Caco-2 (cell line): ENCODE measurements around the gene FBXO17. TPM values are rescaled to one million over a fixed set of nuclear protein-coding genes. Genes with fewer than 3 reads are reported as not detected.

Experiments
- BruUV-seq: library from RNA; stranded (reverse); fragments of 400-500 nt; replicated peaks from 2 replicates; lab custom pipeline; 2021; lab: Mats Ljungman, UMichigan
- CTCF ChIA-PET: fragments of 300-600 bp; sonication (Branson Sonifier 250); formaldehyde crosslinking; loops from one replicate; lab custom pipeline; 2022; ENCODE audit warnings: antibody characterized with exemption; lab: Charles Lee
- POLR2A ChIA-PET: fragments of 300-600 bp; sonication (Branson Sonifier 250); formaldehyde crosslinking; loops from one replicate; lab custom pipeline; 2022; ENCODE audit warnings: antibody characterized with exemption; lab: Charles Lee
- DNase-seq, 2 experiments: peaks; one replicate each; pipeline versions ENCODE4 v3.0.0 to v3.0.0-alpha.2; 2020 to 2022
- H3K27me3 ChIP-seq: replicated peaks from 2 replicates; pipeline ENCODE4 v1.6.0; 2011; ENCODE audit warnings: low read length; ENCODE audit not compliant: control insufficient read depth, insufficient read depth
- H3K36me3 ChIP-seq: 2 replicates; pipeline ENCODE4 v1.5.1; 2011; ENCODE audit warnings: low read length; ENCODE audit not compliant: control insufficient read depth, insufficient read depth
- H3K4me1 ChIP-seq: fragments of 250-450 bp; sonication (Bioruptor Pico); 2 replicates; pipeline ENCODE4 v1.5.1; 2020; ENCODE audit warnings: mild to moderate bottlenecking
- H3K4me3 ChIP-seq: 2 replicates; pipeline ENCODE4 v1.5.1; 2011; ENCODE audit warnings: low read depth, mild to moderate bottlenecking, control low read depth, low read length
- H3K9me3 ChIP-seq: fragments of 250-450 bp; sonication (Bioruptor Pico); 2 replicates; pipeline ENCODE4 v1.5.1; 2020; ENCODE audit warnings: mild to moderate bottlenecking, moderate library complexity
- H3K27ac Mint-ChIP-seq: one replicate; pipeline ENCODE4 v1.8.0; 2022; ENCODE audit warnings: mixed read lengths; ENCODE audit not compliant: unreplicated experiment
- H3K27me3 Mint-ChIP-seq: one replicate; pipeline ENCODE4 v1.8.0; 2022; ENCODE audit warnings: mixed read lengths; ENCODE audit not compliant: insufficient read depth, unreplicated experiment
- H3K36me3 Mint-ChIP-seq: one replicate; pipeline ENCODE4 v1.8.0; 2022; ENCODE audit warnings: mild to moderate bottlenecking, mixed read lengths; ENCODE audit not compliant: insufficient read depth, unreplicated experiment
- H3K4me1 Mint-ChIP-seq: one replicate; pipeline ENCODE4 v1.8.0; 2022; ENCODE audit warnings: low read depth, mixed read lengths; ENCODE audit not compliant: unreplicated experiment
- H3K4me3 Mint-ChIP-seq: one replicate; pipeline ENCODE4 v1.8.0; 2022; ENCODE audit warnings: mild to moderate bottlenecking, moderate library complexity, mixed read lengths; ENCODE audit not compliant: unreplicated experiment
- H3K9me3 Mint-ChIP-seq: one replicate; pipeline ENCODE4 v1.8.0; 2022; ENCODE audit warnings: mixed read lengths; ENCODE audit not compliant: unreplicated experiment
- intact Hi-C: fragments of 100-400 bp; cut with micrococcal nuclease; formaldehyde crosslinking; loops from one replicate; pipeline ENCODE4 v1.10.0; 2022; ENCODE audit not compliant: unreplicated experiment
- total RNA-seq: library from RNA; stranded (reverse); gene quantifications from 2 replicates; pipeline ENCODE4 v1.2.3, GENCODE V29; 2022
- TF ChIP-seq, protein P1 (sequence below), 2 experiments: fragments of 200-600 bp in 1 of 2; IDR thresholded peaks; 1 replicate in 1 of 2; 2 replicates in 1 of 2; pipeline versions ENCODE4 v1.5.1 to v1.8.0; 2011 to 2022; ENCODE audit warnings: antibody characterized with exemption in 1 of 2, control low read depth in 1 of 2, inconsistent platforms in 1 of 2, low read depth in 1 of 2, low read length in 1 of 2, mild to moderate bottlenecking in 1 of 2, moderate library complexity in 1 of 2; ENCODE audit not compliant: insufficient read depth in 1 of 2, severe bottlenecking in 1 of 2, unreplicated experiment in 1 of 2

FBXO17 gene
- total RNA-seq, 1 experiment from 2014 or later = 42.8 TPM

DNA sequence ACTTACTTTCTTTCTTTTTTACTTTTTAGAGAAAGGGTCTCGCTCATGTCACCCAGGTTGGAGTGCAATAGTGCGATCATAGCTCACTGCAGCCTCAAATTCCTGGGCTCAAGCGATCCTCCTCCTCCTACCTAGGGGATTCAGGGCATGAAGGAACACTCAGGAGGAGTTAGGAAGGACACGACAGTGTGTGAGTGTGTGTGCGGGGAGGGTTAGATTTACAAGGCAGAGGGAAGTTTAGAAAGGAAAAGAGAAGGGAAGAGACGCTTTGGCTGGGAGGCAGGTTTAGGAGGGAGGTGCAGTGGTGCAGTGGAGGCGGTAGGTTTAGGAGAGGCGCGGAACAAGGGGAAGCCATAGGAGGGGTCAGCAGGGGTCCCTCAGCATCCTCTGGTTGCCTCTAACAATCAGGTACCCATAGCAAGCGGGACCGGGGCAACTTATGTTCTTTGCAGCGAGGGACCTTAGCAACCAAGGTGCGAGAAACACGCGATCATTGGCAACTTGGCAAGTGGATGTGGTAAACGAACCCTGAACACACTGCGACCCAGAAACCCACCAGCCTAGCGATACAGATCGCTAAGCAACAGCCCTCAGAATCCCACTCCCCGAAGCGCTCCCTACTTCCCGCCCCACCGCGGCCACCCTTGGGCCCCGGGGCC lies 76.6 kb downstream of the FBXO17 start:
- H3K27ac Mint-ChIP-seq = peak overlapping the region; percentile 69
- DNase-seq = no peak
- intact Hi-C loops = loop anchor here (1.0 kb wide), 2 partner anchors 31 to 49 kb away; partner anchors contain the start of genes MRPS12 and SARS2
- H3K4me1 ChIP-seq = peaks cover 14% of the 10 kb centered on the region; the same call in 1 of the 2 replicates
- ChIA-PET CTCF (no interaction called here), POLR2A (interaction anchor here (0.9 to 1.0 kb wide), 2 partner anchors 32 to 61 kb away, joined by 3 to 4 read pairs; partner anchors contain the start of genes MRPS12 and SARS2)
- no peaks in the 10 kb centered on the region for H3K27me3 ChIP-seq
- no peaks in the 10 kb centered on the region for H3K9me3 Mint-ChIP-seq
- peak overlapping the region; percentile 75 for H3K4me3 Mint-ChIP-seq
- no peaks in the 10 kb centered on the region for H3K27me3 Mint-ChIP-seq
- TF ChIP-seq, protein P1, sequence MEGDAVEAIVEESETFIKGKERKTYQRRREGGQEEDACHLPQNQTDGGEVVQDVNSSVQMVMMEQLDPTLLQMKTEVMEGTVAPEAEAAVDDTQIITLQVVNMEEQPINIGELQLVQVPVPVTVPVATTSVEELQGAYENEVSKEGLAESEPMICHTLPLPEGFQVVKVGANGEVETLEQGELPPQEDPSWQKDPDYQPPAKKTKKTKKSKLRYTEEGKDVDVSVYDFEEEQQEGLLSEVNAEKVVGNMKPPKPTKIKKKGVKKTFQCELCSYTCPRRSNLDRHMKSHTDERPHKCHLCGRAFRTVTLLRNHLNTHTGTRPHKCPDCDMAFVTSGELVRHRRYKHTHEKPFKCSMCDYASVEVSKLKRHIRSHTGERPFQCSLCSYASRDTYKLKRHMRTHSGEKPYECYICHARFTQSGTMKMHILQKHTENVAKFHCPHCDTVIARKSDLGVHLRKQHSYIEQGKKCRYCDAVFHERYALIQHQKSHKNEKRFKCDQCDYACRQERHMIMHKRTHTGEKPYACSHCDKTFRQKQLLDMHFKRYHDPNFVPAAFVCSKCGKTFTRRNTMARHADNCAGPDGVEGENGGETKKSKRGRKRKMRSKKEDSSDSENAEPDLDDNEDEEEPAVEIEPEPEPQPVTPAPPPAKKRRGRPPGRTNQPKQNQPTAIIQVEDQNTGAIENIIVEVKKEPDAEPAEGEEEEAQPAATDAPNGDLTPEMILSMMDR (IDR thresholded peaks at IDR 0.05; ENCODE audit: insufficient read depth in 1 of 2, low read depth in 1 of 2, low read length in 1 of 2, severe bottlenecking in 1 of 2, unreplicated experiment in 1 of 2) = no peak
- TSS peak; percentile 57 for BruUV-seq
- H3K4me3 ChIP-seq = peak overlapping the region; percentile 65
- peaks cover 31% of the 10 kb centered on the region for H3K36me3 Mint-ChIP-seq
- H3K4me1 Mint-ChIP-seq = peaks cover 17% of the 10 kb centered on the region
- no peaks in the 10 kb centered on the region for H3K9me3 ChIP-seq
- H3K36me3 ChIP-seq = no peaks in the 10 kb centered on the region

GRCh38 chr19:38894968-38895367 lies 80.6 kb downstream of the FBXO17 start:
- TF ChIP-seq, protein P1 (IDR thresholded peaks at IDR 0.05; ENCODE audit: insufficient read depth in 1 of 2, low read depth in 1 of 2, low read length in 1 of 2, severe bottlenecking in 1 of 2, unreplicated experiment in 1 of 2) = no peak
- H3K9me3 Mint-ChIP-seq = no peaks in the 10 kb centered on the region
- no peak overlapping the region for H3K4me3 Mint-ChIP-seq
- Histone ChIP-seq H3K36me3 (no peaks in the 10 kb centered on the region), H3K9me3 (no peaks in the 10 kb centered on the region), H3K4me3 (no peak overlapping the region), H3K27me3 (no peaks in the 10 kb centered on the region), H3K4me1 (0 out of 2 replicates have a peak, but pooled peaks cover 6% of the 10 kb centered on the region)
- no TSS peak for BruUV-seq
- peak overlapping the region; percentile 6 for H3K27ac Mint-ChIP-seq
- H3K4me1 Mint-ChIP-seq = peaks cover 11% of the 10 kb centered on the region
- H3K36me3 Mint-ChIP-seq = peaks cover 24% of the 10 kb centered on the region
- intact Hi-C loops = no loop called here
- CTCF ChIA-PET = no interaction called here
- no peaks in the 10 kb centered on the region for H3K27me3 Mint-ChIP-seq
- POLR2A ChIA-PET = no interaction called here
- no peak for DNase-seq

DNA sequence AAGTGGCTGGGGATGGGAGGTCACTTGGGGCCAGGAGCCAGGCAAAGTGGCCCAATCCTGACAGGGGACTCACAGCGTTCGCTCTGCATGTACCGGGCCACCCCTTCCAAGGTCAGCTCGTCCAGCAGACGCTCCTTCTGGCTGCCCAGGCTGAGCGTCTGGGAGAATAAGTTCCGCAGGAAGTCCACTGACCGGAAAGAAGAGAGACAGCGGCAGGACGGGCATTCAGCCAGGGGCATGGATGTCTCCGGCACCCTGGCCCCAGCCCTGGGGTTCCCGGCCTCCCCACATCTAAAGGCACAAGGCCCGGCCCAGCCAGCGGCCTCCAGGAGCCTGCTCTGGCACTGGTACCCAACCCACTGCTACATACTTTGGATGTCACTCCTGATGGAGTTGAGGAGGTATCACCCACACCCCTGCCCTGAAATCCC lies 82.2 kb downstream of the FBXO17 start:
- no peak overlapping the region for H3K4me3 ChIP-seq
- peaks cover 2% of the 10 kb centered on the region for H3K36me3 ChIP-seq
- H3K36me3 Mint-ChIP-seq = peaks cover 11% of the 10 kb centered on the region
- H3K4me1 ChIP-seq = 0 out of 2 replicates have a peak, but pooled peaks cover 2% of the 10 kb centered on the region
- no peak overlapping the region for H3K4me3 Mint-ChIP-seq
- no peaks in the 10 kb centered on the region for H3K27me3 ChIP-seq
- no peaks in the 10 kb centered on the region for H3K9me3 ChIP-seq
- ChIA-PET CTCF (interaction anchor here (0.7 kb wide), 1 partner anchor 37 kb away, joined by 3 read pairs; the partner anchor contains the start of genes MRPS12 and SARS2), POLR2A (no interaction called here)
- BruUV-seq = no TSS peak
- intact Hi-C loops = no loop called here
- DNase-seq = no peak
- H3K4me1 Mint-ChIP-seq = peaks cover 3% of the 10 kb centered on the region
- TF ChIP-seq, protein P1 (IDR thresholded peaks at IDR 0.05; ENCODE audit: insufficient read depth in 1 of 2, low read depth in 1 of 2, low read length in 1 of 2, severe bottlenecking in 1 of 2, unreplicated experiment in 1 of 2) = no peak
- H3K27ac Mint-ChIP-seq = no peak overlapping the region
- H3K27me3 Mint-ChIP-seq = no peaks in the 10 kb centered on the region
- H3K9me3 Mint-ChIP-seq = no peaks in the 10 kb centered on the region
